HG03469 (cell line): Measurements from ENCODE around the gene C9orf152.
"Not testable (repeated sequence)": the region's sequence is repeated elsewhere in the genome, so short reads cannot be mapped to it uniquely, and the experiment has no call there.

Experiments used
- ATAC-seq: cut with Tn5 transposase; IDR thresholded peaks from one replicate; pipeline ENCODE4 v1.9.1; 2021; ENCODE audit warnings: mild to moderate bottlenecking, moderate library complexity, moderate number of reproducible peaks; ENCODE audit not compliant: unreplicated experiment

The C9orf152 gene

DNA sequence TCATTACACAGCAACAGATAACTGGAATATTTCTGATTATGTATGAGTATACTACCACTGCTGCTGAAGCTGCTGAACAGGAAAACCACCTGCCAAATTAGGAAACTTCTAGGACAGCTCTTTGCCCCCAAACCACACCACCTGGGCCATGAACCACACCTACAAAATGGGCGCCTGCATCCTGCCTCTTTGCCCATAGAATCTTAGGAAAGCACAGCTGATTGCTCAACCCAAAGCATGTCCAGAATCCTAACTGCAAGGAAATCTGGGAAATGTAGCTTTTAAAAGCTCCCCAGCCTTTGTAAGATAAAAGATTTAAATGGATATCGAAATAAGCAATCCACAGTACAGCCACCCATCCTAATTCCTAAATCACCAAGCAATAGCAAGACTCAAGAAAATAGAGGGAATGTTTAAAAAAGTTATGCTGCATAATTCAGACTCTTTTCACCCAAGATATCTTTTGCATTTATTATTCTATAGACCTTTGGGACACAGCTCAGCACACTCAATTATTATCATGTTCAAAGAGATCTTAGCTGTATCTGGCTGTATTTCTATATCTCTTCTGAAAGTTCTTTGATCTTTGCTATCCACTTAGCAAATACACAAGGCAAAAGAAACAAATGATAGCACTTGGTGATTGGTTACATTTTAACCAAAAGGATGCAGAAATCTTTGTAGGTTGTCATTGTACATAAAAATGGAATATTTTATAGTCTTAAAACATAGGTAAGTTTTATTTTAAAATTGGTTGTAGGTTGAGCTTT lies 6.8 kb upstream of the C9orf152 start:
- ATAC-seq, result no peak

DNA sequence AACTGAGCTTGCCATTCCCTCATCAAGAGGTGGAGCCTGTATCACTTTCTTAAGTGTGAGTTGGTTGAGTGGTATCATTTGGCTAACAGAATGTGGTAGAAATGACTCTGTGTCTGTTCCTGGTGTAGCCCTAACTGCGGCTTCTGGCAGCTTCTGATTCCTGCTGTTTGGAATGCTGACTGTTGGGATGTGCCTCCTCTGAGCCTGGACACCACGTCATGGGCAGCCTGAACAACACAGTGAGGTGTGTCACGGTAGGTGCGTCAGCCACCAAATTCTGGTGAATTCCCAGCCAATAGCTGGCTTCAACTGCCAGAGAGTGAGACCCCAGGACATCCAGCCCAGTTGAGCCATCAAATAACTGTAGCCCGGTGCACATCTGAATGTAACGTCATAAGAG lies 6.1 kb upstream of the C9orf152 start:
- ATAC-seq, result no peak

DNA sequence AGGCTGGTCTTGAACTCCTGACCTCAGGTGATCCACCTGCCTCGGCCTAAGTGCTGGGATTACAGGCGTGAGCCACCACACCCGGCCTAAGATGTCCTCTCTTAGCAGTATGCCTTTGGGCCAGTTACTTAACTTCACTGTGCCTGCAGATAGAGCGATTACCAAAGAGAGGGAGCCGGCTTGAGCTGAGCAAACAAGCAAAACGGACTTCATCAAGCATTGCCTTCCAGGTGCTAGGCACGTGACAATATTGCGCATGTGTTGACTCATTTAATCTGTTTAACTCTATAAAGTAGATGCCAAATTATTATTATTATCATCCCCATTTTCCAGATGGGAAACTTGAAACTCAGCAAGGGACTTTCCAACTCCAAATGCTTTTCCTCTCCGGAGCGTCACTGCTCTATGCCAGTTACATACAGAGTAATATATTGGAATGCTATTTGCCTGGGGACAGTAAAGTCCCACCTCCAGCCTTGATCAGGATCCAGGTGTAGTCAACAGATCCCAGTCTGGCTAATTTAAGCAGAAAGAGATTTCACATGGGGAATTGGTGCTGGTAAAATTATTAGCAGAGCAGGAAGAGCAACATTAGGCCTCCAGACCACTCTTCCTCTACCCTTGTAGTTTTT lies 5.6 kb upstream of the C9orf152 start:
- ATAC-seq, result no peak

DNA sequence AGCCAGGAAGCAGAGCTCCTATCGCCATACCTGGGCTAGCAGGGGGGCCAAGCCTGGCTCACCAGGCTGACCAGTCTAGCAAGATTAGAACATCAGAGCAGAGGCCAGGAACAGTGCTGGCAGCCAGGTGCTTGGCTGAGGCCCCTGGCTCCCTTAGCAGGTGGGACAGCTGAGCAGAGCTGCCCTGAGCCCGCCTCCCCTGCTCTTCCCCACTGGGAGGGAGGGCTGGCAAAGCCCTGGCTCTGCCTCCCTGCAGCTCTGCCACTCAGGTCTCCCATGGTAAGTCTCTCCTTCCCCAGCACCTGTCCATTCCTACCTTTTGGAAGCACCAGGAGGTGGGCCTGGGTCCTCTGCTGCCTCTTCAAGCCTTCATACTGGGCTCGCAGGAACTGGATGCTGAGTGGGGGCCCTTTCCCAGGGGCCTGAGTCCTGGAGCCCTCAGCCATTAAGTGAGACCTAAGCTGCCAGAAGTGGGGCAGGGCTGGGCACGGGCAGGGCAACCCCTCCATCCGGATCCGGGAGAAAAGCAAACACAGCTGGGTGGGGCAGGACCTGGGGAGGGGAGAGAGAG lies 803 bp downstream of the C9orf152 start:
- no peak for ATAC-seq

DNA sequence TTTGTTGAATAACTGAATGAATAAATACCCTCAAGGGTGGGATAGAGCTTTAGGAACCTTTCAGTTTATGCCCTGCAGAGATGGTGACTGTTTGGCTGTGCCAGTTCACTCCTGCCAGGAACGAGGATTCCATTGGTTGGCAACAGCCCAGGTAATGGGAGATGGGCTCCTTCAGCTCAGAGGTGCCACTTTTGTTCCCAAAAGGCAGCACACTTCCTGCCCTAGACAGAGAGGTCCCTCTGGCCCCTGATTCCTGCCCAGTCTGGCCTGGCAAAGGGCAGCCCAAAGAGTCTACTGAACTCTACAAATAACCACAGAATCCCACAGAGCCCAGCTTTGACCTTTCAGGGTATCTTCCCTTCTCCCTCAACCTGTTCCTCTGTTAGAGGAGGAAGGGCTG lies 1.6 kb downstream of the C9orf152 start:
- no peak for ATAC-seq

DNA sequence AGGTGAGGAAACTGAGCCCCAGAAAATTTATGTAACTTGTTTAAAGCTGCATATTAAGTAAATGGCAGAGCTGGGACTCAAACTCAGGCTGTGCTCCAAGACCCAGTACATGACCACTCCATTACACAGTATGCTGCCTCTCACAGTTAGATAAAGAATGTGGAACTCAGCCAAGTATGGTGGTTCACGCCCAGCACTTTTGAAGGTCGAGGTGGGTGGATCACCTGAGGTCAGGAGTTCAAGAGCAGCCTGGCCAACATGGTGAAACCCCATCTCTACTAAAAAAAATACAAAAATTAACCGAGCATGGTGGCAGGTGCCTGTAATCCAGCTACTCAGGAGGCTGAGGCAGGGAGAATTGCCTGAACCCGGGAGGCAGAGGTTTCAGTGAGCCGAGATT lies 2.3 kb downstream of the C9orf152 start:
- not testable (repeated sequence) for ATAC-seq

DNA sequence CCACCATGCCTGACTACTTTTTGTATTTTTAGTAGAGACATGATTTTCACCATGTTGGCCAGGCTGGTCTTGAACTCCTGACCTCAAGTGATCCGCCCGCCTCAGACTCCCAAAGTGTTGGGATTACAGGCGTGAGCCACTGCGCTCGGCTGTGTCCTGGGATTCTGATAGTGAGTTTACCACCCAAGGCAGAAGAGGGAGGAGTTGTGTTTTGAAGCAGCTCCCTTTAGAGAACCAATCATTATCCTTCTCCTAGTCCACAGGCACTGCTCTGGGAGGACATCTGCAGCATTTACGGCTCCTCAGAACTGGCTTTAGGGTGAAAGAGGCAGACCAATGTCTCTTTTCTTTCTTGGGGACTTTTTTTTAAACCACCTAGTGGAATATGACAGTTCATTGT lies 5.7 kb downstream of the C9orf152 start:
- no peak for ATAC-seq

DNA sequence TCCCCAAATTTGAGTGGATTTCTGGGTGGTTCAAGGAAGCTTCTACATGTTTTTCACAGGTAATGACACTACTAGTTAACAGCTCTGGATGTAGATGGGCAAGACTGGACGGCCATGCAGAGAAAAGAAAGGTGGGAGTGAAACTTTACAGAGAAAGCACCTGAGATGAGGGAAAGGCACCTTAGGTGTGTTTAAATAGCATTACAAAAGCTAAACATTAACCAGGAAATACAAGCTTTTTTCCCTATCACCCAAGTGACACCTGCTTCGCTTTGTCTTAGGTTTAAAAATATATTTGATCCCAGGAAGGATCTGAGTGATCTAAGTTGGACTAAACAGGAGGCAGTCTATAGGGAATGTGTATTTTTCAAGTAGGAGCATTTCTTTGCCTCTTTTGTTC lies 8.3 kb downstream of the C9orf152 start:
- ATAC-seq, result no peak

DNA sequence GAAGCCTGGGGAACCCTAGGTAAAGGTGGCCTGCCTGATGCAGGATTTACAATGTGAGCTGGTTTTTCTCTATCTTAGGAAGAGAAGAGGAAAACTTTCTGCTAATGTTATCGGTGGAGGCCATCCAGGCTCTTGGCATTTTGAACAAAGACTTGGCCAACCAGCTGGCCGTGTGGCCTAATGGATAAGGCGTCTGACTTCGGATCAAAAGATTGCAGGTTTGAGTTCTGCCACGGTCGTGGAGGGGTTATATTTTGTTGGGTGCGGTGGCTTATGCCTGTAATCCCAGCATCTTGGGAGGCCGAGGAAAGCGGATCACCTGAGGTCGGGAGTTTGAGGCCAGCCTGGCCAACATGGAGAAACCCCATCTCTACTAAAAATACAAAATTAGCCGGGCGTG lies 9.6 kb downstream of the C9orf152 start:
- ATAC-seq, result no peak

DNA sequence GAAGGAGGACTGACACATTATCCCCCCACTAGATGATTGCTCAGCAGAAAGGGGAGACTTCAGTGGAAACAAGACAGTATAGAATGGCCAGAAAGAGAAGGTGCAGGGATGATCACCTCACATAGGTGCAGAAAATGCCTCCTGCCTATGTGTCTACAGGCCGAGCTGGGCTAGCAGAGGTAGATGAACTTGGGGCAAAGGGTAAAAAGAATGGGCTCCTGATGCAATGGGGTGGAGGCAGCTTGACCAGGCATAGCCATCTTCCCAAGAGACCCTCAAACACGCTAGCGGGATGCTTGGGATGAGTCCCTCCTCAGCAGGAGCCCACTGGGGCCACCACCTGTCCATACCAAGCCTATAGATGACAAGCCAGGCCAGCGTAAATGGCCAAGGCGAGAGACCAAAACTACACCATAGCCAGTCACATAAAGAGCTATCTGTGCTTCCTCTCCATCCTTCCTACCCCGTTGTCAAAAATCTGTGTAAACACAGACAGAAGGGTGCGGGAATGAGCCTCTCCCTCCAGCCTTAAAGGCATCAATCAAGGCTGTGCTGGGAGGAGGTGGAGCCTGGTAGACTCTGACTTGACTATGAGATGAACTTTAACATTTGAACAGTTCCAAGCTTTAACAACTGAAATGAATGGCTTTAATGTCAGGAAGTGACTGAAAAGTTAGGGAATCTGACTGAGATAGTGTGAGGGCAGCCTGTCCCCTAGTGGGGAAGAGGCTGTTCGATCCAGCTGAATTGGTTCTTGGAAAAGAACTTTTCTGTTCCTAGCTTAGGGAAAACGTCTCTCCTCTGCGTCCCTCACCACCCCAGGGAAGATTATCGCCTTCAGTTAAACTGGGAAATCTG lies 10.4 kb downstream of the C9orf152 start:
- ATAC-seq, result no peak

DNA sequence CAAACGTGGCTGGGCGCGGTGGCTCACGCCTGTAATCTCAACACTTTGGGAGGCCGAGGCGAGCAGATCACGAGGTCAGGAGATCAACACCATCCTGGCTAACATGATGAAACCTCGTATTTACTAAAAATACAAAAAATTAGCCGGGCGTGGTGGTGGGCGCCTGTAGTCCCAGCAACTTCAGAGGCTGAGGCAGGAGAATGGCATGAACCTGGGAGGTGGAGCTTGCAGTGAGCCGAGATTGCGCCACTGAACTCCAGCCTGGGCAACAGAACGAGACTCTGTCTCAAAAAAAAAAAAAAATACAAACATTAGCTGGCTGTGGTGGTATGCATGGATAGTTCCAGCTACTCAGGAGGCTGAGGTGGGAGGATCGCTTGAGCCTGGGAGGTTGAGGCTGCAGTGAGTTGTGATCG lies 11.9 kb downstream of the C9orf152 start:
- not testable (repeated sequence) for ATAC-seq

DNA sequence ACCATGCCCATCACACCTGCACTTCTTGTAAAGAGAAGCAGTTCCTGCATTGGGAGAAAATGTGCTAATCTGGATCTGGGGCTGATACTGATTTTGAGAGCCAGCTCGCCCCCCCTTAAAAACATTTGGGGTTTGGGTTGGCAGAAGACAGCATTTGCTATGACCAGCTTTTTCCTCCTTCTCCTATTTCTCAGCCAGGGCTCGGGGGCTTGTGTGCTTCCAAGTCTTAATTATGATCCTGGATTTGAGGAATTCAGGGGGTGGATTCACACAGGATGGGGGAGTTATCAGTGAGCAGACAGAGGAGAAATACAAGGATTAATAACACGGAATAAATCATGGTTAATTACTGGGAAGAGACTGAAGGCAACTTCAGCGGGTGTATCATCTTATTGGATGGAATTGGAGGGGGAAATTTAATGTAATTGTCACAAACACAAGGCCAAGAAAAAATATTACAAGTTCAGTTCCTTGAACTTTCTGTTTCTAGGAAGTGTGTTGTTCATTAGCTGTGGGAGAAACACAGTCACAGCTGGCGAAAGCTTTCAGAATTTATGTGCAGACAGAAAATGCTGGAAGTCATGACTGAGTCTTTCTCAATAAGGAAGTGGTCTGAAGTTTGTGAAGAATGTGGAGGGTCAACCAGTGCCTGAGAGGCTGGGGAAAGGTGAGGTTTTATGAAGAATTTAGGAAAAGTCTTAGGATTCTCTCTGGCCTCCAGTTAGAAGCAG lies 15.3 kb downstream of the C9orf152 start:
- no peak for ATAC-seq

DNA sequence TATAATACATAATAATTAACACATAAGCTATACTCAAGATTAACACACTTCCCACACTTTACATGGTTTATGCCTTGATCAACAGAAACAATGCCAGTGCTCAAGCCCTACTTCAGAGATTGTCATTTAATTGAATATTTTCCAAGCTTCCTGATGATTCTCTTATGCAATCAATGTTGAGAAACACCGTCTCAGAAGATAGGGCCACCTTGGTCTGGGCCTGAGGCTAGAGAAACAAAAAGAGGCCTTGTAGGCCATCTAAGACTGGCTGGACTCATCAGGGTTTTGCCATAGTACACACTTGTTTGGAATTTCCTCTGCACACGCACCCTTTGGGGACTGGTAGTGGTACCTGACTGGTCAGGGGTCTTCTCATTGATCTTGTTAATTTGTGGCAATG lies 16.3 kb downstream of the C9orf152 start:
- no peak for ATAC-seq

DNA sequence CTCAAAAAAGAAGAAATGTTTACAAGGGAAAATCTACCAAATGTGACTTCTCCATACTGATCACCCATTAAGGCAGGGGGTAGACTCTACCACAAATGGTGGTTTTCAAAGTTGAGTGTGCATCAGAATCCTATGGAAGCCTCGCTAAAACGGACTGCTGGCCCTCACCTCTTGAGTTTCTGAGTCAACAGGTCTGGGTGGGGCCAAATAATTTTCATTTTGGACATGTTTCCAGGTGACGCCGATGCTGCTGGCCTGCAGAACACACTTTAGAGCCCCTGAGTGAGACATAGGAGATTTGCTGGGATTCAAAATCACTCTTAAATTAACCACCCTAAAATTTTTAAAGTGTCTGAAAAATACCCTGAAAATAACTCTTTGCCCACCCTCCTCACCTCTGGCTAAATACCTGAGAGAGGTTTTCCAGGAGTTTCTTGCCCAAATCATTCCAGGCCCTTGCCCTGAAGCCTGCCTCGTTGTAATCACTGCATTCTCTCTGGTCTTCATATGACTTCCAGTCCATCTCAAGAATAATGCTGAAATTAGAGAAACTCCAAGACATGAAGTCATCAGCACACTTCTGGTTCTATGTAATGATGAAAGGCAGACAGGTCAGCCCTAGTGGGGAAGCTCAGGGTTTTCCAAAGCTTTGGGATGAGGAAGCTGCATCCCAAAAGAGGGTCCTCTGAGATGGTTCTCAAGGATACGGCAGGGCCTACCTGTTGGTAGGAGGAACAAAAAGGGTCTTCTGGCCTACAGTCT lies 18.2 kb downstream of the C9orf152 start:
- no peak for ATAC-seq

DNA sequence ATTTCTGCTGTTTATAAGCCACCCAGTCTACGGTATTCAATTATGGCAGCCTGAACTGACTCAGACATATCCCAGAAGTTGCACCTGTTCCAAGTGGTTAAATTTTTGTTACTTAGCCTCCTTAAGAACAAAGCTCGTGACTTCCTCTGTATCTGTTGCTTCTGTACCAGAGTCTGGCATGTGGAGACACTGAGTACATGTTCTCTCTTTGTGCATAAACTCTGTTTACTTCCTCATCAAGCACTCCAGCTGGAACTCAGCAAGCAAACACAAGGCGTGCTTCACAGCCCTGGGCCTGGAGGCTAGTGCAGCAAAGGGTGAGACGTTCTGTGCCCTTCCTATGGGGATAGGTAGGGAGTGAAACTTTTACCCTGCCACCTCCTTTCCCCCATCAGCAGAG lies 19.0 kb downstream of the C9orf152 start:
- no peak for ATAC-seq

DNA sequence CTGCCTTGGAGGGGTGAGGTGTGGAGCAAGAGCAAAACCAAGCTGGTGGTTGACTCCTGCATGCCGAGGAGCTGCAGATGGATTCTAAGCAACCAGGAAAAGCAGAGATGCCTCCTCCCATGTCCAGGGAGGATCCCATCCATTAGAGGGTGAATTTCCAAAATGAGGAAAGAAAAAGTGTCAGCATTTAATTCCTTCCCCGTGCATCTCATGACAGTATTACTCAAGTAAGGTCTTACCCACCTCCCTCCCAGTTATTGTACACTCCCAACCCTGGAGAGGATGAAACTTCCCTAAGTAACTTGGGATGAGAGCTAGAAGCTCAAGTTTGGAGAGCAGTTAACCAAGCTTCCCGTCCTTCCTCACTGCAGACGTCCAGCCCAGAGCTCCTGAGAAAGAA lies 19.9 kb downstream of the C9orf152 start:
- ATAC-seq, result no peak

DNA sequence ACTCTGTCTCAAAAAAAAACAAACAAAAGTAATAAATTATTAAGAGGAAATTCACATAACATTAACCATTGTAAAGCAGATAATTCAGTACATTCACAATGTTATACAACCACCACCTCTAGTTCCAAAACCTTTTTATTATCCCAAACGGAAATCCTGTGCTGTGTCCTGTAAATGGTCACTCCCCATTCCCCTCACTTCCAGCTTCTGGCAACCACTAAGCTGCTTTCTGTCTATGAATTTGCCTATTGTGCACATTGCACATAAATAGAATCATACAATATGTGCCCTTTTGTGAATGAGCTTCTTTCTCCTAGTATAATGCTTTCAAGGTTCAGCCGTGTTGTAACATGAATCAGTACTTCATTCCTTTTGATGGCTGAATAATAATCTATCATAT lies 20.8 kb downstream of the C9orf152 start:
- ATAC-seq, result no peak

DNA sequence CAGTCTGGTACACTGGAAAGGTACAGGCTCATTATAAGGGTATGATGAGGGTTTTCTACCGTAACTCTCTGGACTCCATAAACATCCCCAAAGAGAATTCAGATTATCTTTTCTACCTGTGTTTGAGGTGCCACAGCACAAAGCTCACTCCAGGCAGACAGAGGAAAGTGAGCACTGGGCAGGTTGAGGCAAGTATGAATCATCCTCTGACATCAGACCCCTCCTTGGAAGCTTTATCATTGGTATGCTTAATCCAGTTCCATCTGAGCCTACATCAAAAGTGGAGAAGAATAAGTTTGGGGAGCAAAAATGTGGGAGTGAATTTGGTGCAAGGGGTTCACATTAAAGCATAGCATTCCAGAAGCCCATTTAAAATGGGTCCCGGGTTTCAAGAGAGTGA lies 21.7 kb downstream of the C9orf152 start:
- ATAC-seq, result no peak

DNA sequence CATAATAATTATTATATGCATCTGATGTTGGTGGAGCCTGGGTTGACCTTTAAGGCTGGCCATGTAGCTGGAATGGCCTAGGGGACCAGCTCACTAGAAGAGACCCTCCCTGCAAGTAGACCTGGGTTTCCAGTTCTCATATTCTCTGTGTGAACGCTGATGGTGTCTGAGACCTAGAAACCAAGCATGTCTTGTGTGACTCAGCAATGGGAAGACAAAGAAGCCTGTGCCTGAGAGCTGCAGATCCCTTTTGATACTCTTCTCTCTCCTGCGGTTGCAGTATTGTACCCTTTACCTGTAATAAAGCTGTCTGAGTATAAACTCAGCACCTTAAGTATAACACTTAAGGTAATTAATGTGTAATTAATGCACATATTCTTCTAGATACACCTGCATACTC lies 22.2 kb downstream of the C9orf152 start:
- ATAC-seq, result no peak
